Measurements from ENCODE around the gene PLCD4.

The PLCD4 gene

GRCh38 chr2:218607436-218608115 lies at the start of gene PLCD4:
Gene PLCD4, plus strand, starts transcription at chr2:218607899. Its CDS starts 7,841 bp downstream, at chr2:218615740.
- DNase-seq = no peak

GRCh38 chr2:218557941-218558340 lies 49.8 kb upstream of the PLCD4 start:
- DNase-seq = no peak

GRCh38 chr2:218558986-218559385 lies 48.7 kb upstream of the PLCD4 start:
- DNase-seq = no peak

- no peak for DNase-seq
These were observed 43.6 kb upstream of the PLCD4 start for GRCh38 chr2:218564056-218564455.

- no peak for DNase-seq
These were observed 41.4 kb upstream of the PLCD4 start for GRCh38 chr2:218566296-218566695.

- no peak for DNase-seq
These were observed 39.9 kb upstream of the PLCD4 start for GRCh38 chr2:218567797-218568189.

- peak; percentile 100 for DNase-seq
These were observed 39.3 kb upstream of the PLCD4 start, which contains the start of the genes CNOT9 and USP37 for GRCh38 chr2:218568190-218569037. Gene CNOT9, plus strand, starts transcription at chr2:218568839. Its CDS starts 116 bp downstream, at chr2:218568955. Gene USP37, minus strand, starts transcription at chr2:218568351. Its CDS starts 9,698 bp downstream, at chr2:218558653.

GRCh38 chr2:218569038-218569431 lies 38.7 kb upstream of the PLCD4 start:
- DNase-seq = peak; percentile 68

- DNase-seq = no peak
These were observed 37.8 kb upstream of the PLCD4 start for GRCh38 chr2:218569661-218570500.

GRCh38 chr2:218570850-218571249 lies 36.8 kb upstream of the PLCD4 start:
- no peak for DNase-seq

- no peak for DNase-seq
These were observed 30.8 kb upstream of the PLCD4 start for GRCh38 chr2:218576854-218577253.

- DNase-seq = no peak
These were observed 30.0 kb upstream of the PLCD4 start for GRCh38 chr2:218577482-218578220.

GRCh38 chr2:218578272-218578877 lies 29.3 kb upstream of the PLCD4 start:
- DNase-seq = no peak

- no peak for DNase-seq
These were observed 25.6 kb upstream of the PLCD4 start for GRCh38 chr2:218582076-218582475.

- no peak for DNase-seq
These were observed 23.5 kb upstream of the PLCD4 start for GRCh38 chr2:218583983-218584850.

GRCh38 chr2:218585541-218585940 lies 22.2 kb upstream of the PLCD4 start:
- no peak for DNase-seq

- DNase-seq = no peak
These were observed 2.3 kb upstream of the PLCD4 start for GRCh38 chr2:218605432-218605831.

- no peak for DNase-seq
These were observed 8.2 kb downstream of the PLCD4 start for GRCh38 chr2:218615868-218616315.

- no peak for DNase-seq
These were observed 10.6 kb downstream of the PLCD4 start for GRCh38 chr2:218618102-218618860.

GRCh38 chr2:218621007-218621406 lies 13.3 kb downstream of the PLCD4 start:
- DNase-seq = no peak
